CD4-positive, alpha-beta T cell treated with Interleukin-2 at 100 ng/mL for 4 hours (primary cell): ENCODE measurements around the gene B4GALT1.
"Not testable (repeated sequence)": the region's sequence is repeated elsewhere in the genome, so short reads cannot be mapped to it uniquely, and the experiment has no call there.

Experiments
- DNase-seq: peaks from one replicate; pipeline ENCODE4 v3.0.0-alpha.2; 2020; ENCODE audit warnings: low spot score

The B4GALT1 gene

GRCh38 chr9:33101104-33101951 lies 65.8 kb downstream of the B4GALT1 start:
- no peak for DNase-seq

- no peak for DNase-seq
These were observed 67.4 kb downstream of the B4GALT1 start for GRCh38 chr9:33099754-33100153.

GRCh38 chr9:33097192-33097591 lies 69.9 kb downstream of the B4GALT1 start:
- no peak for DNase-seq

- no peak for DNase-seq
These were observed 74.5 kb downstream of the B4GALT1 start for GRCh38 chr9:33092634-33093033.

- DNase-seq, result not testable (repeated sequence)
These were observed 81.5 kb downstream of the B4GALT1 start for GRCh38 chr9:33085672-33086071.

- no peak for DNase-seq
These were observed 84.4 kb downstream of the B4GALT1 start for GRCh38 chr9:33082538-33083326.

DNA sequence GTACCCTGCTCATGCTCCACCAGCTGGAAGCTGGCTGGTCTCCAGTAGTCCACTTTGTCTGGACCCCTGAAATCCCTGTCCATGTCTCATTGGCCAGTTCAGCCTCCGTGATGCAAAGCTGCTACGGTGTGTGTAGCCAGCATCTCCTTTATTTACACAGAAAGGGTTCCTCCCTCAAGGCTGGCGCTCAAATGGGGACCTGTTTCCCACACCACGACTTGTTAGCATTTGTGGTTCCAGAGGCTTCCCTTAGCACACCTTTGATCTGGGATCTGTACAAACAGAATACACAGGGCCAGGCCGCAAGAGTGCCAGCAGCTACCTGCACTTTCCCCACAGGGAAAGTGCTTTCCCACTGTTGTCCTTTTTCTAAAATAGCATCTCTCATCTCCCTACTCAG lies 85.0 kb downstream of the B4GALT1 start:
- DNase-seq, result no peak

GRCh38 chr9:33081128-33081851 lies 85.8 kb downstream of the B4GALT1 start:
- peak; percentile 81 for DNase-seq

GRCh38 chr9:33080534-33080933 lies 86.6 kb downstream of the B4GALT1 start:
- DNase-seq, result no peak

- peak; percentile 97 for DNase-seq
These were observed 90.8 kb downstream of the B4GALT1 start, which contains the start of gene SMU1 for GRCh38 chr9:33076046-33077004. Gene SMU1, minus strand, starts transcription at chr9:33076674. Its CDS starts 66 bp downstream, at chr9:33076608.

DNA sequence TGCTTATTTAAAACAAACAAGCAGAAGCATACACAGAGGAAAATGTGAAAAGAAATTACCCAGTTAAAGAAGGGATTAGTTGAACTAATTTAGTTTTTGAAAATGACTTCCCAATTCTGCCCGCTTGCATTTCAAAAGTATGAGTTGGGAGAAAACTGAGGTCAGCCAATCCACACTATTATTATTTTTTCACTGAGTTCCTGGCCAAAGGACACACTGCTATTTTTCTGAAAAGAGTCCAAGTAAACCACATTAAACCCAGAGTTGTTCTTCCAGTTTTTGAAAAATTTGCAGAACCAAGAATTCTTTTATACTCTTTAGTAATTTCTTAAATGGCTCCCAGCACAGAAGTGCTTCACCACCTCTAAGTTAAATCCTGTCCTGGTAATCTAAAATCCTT lies 98.1 kb downstream of the B4GALT1 start:
- no peak for DNase-seq

DNA sequence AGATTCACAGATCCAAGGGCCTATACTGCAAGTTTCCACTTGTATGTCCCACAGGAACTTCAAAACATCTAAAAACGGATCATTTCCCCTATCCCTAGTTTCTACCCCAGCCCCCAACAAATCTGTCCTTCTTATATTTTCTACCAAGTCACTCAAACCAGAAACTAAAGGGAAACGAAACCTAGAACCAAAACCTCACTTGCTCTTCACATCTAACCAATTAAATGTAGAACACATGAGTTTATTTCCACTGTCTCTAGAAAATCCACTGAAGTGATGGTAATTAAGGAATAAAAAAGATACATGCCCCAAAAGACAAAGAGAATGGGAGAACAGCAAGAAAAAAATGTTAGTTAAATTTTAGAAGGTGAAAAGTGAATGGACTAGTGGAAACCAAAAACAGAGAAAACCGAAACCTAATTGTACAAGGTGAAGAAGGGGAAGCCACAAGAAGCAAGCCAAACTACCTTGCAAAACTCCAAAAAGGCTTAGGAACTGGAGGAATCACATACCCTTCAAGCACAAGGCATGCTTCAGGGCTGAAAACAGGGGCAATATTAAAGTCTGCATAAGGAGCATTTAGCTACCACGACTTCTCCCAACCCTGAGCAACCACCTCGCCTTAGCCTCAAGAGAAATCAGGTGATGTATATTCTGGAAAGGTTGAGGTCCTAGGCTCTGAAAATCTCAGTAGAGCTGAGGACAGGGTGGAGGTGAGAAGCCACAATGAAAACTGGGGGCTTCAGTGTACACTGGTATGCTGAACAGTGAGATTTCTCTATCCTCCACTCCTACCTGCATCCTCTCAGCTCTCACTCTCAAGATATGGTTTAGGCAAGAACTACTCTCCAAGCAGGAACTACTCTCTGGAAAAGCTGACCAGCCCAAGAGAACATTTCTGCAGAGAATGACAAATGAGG lies 101.7 kb downstream of the B4GALT1 start:
- no peak for DNase-seq
